Colonic mucosa (tissue), 4 donors: ENCODE measurements around the gene ATP2B3. TPM values are rescaled to one million over a fixed set of nuclear protein-coding genes. Genes with fewer than 3 reads are reported as not detected.

Experiments
- DNase-seq: peaks from one replicate; pipeline ENCODE4 v3.0.0-alpha.2; 2020
- H3K27ac ChIP-seq: fragments of 200-600 bp; one replicate; pipeline ENCODE4 v1.8.0; 2021
- H3K27me3 ChIP-seq: fragments of 200-600 bp; one replicate; pipeline ENCODE4 v1.8.0; 2021
- H3K36me3 ChIP-seq: fragments of 200-600 bp; one replicate; pipeline ENCODE4 v1.8.0; 2021
- H3K4me1 ChIP-seq: fragments of 200-600 bp; one replicate; pipeline ENCODE4 v1.8.0; 2021; ENCODE audit warnings: mild to moderate bottlenecking
- H3K4me3 ChIP-seq: fragments of 200-600 bp; one replicate; pipeline ENCODE4 v1.8.0; 2021
- H3K9ac ChIP-seq, 2 donors: one replicate each; pipeline ENCODE4 v1.7.0; 2013; ENCODE audit warnings: control low read depth in 2 of 2, low read depth in 2 of 2, low read length in 2 of 2
- H3K9me3 ChIP-seq: fragments of 200-600 bp; one replicate; pipeline ENCODE4 v1.8.0; 2021
- CTCF ChIP-seq: fragments of 200-600 bp; IDR thresholded peaks from one replicate; pipeline ENCODE4 v1.8.0; 2022; ENCODE audit warnings: antibody characterized with exemption, mild to moderate bottlenecking
- intact Hi-C: fragments of 100-400 bp; cut with DNase I; formaldehyde crosslinking; loops from one replicate; pipeline ENCODE4 v1.14.1; 2022
- total RNA-seq, 2 donors: library from RNA; stranded (reverse); fragmentation: NEBNext Ultra II Directional in 1 of 2; extraction: Animal tissue kit (Norgen Biotek cat#: 25700) in 1 of 2; gene quantifications; one replicate each; pipeline ENCODE4 v1.2.1, GENCODE V29; 2021
- donor health status: healthy.
- donor health status: DM: no; HTN: no; CAD: no.
- donor health status: DM: no; HTN: no; CAD: no.

The ATP2B3 gene
- total RNA-seq, 2 donors from 2014 or later, result 0.24 TPM; not detected in 1

GRCh38 chrX:153565996-153566580 is 48.6 kb downstream of the ATP2B3 start:
- Histone ChIP-seq H3K27ac (no peak overlapping the region), H3K9me3 (no peaks in the 10 kb centered on the region), H3K36me3 (no peaks in the 10 kb centered on the region), H3K27me3 (no peaks in the 10 kb centered on the region), H3K9ac (no peak overlapping the region), H3K4me1 (no peaks in the 10 kb centered on the region), H3K4me3 (no peak overlapping the region)
- DNase-seq, result no peak
- intact Hi-C loops, result no loop called here
- TF ChIP-seq CTCF, result no peak

GRCh38 chrX:153568451-153569011 is 51.1 kb downstream of the ATP2B3 start:
- no peak for DNase-seq
- Histone ChIP-seq H3K27ac (no peak overlapping the region), H3K4me3 (no peak overlapping the region), H3K27me3 (no peaks in the 10 kb centered on the region), H3K9ac (no peak overlapping the region), H3K4me1 (no peaks in the 10 kb centered on the region), H3K36me3 (no peaks in the 10 kb centered on the region), H3K9me3 (no peaks in the 10 kb centered on the region)
- TF ChIP-seq CTCF, result no peak
- intact Hi-C loops, result no loop called here

- H3K27ac ChIP-seq, result no peak overlapping the region
- no peaks in the 10 kb centered on the region for H3K4me1 ChIP-seq
- H3K36me3 ChIP-seq, result no peaks in the 10 kb centered on the region
- H3K27me3 ChIP-seq, result no peaks in the 10 kb centered on the region
- H3K9ac ChIP-seq, result no peak overlapping the region
- no peak for DNase-seq
- no peak overlapping the region for H3K4me3 ChIP-seq
- no peaks in the 10 kb centered on the region for H3K9me3 ChIP-seq
- intact Hi-C loops, result no loop called here
- TF ChIP-seq CTCF, result no peak
Measured at GRCh38 chrX:153569475-153569874, 52.0 kb downstream of the ATP2B3 start.

GRCh38 chrX:153571534-153571908 is 54.1 kb downstream of the ATP2B3 start:
- no peaks in the 10 kb centered on the region for H3K36me3 ChIP-seq
- no peak overlapping the region for H3K27ac ChIP-seq
- no peaks in the 10 kb centered on the region for H3K4me1 ChIP-seq
- H3K4me3 ChIP-seq, result no peak overlapping the region
- H3K9me3 ChIP-seq, result no peaks in the 10 kb centered on the region
- H3K9ac ChIP-seq, result no peak overlapping the region
- no peaks in the 10 kb centered on the region for H3K27me3 ChIP-seq
- no peak for TF ChIP-seq CTCF
- no peak for DNase-seq
- intact Hi-C loops, result no loop called here

- H3K9ac ChIP-seq, result no peak overlapping the region
- no peak for DNase-seq
- H3K27me3 ChIP-seq, result no peaks in the 10 kb centered on the region
- no peaks in the 10 kb centered on the region for H3K4me1 ChIP-seq
- no peaks in the 10 kb centered on the region for H3K9me3 ChIP-seq
- intact Hi-C loops, result no loop called here
- H3K36me3 ChIP-seq, result no peaks in the 10 kb centered on the region
- H3K4me3 ChIP-seq, result no peak overlapping the region
- no peak for TF ChIP-seq CTCF
- H3K27ac ChIP-seq, result no peak overlapping the region
Measured at GRCh38 chrX:153572601-153573000, 55.2 kb downstream of the ATP2B3 start.
